ENCODE data around the gene RIC3. TPM values are rescaled to one million over a fixed set of nuclear protein-coding genes. Genes with fewer than 3 reads are reported as not detected.

The RIC3 gene, protein sequence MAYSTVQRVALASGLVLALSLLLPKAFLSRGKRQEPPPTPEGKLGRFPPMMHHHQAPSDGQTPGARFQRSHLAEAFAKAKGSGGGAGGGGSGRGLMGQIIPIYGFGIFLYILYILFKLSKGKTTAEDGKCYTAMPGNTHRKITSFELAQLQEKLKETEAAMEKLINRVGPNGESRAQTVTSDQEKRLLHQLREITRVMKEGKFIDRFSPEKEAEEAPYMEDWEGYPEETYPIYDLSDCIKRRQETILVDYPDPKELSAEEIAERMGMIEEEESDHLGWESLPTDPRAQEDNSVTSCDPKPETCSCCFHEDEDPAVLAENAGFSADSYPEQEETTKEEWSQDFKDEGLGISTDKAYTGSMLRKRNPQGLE
- 10 to 100 TPM in 3 of 4 donors, 1 to 10 TPM in 1; 8.6 to 19.2 (median 16.3) TPM for polyA plus RNA-seq (ENCODE audit: insufficient read length in 4 of 4)

DNA sequence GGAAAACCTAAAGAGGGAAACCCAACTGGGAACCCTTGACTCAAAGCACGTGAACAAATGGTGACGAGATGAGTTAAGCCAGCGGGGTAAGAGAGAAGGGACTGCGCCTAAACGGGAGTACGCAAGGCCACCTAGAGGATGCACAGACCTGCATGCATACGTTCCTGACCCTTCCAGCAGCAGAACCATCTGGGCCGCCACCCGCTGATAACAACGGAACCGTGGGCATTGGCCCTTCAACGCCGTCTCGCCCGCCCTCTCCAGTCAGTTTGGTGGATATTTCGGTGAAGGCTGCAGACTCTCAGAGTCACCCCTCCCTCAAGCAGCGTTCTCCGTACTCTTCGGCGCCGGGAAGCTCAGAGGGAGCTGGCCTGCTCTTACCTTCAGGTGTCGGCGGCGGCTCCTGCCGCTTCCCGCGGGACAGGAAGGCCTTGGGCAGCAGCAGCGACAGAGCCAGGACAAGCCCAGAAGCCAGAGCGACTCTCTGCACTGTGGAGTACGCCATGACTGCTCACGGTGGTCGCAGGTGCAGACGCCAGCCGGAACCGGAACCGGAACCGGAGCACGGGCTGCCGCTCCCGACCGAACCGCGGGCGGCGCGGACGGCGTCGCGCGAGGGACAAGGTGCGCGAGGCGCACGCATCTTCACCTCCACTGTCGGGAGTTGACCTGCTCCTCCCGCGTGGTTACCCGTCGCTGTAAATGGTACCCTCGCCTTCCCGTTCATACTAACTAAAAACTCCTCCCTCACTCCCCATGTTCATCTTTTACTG lies at the start of gene RIC3:
Gene RIC3 (minus strand): TSS at position 541 of the 773 bp plus-strand sequence. CDS start 36 bp downstream, at position 505.
- peak in 2 of 4 donors; percentile 6 to 7 for DNase-seq (ENCODE audit: low read depth in 4 of 4, low spot score in 2 of 4)

DNA sequence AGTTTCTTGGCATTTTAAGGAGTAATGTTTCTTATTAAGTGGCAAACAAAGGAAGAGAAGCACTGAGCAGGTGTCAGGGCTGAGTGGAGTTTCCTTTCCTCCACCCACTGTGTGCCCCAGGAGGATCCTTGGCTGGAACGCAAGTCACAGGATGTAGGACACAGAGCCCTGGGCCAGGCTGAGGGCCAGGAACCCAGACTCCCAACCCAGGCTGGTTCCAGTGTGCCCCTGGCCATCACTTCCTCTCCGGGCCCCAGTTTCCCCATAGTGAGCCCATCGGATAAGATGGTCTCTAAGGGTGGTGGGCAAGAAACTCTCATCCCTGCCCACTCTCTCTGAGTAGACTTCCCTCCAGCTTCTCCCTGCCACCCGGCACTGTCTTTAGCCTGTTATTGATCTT lies 49.6 kb upstream of the RIC3 start:
- DNase-seq (ENCODE audit: low read depth in 4 of 4, low spot score in 2 of 4): no peak

DNA sequence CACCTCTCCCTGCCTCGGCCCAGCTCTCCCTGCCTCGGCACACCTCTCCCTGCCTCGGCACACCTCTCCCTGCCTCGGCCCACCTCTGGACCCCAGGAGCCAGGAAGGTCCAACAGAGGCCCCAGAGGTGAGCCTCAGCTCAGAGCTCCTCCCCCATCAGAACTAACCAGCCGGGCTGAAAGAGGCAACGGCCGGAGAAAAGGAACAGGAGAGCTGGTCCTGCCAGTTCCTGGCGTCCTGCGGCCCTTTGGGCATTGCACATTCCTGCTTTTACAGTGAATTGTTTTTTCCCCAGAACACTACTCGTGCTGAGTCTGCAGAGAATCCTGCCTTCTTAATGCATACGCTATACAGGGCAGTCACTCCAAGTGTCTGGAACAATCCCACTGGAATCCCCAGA lies 49.1 kb upstream of the RIC3 start:
- DNase-seq (ENCODE audit: low read depth in 4 of 4, low spot score in 2 of 4): no peak

DNA sequence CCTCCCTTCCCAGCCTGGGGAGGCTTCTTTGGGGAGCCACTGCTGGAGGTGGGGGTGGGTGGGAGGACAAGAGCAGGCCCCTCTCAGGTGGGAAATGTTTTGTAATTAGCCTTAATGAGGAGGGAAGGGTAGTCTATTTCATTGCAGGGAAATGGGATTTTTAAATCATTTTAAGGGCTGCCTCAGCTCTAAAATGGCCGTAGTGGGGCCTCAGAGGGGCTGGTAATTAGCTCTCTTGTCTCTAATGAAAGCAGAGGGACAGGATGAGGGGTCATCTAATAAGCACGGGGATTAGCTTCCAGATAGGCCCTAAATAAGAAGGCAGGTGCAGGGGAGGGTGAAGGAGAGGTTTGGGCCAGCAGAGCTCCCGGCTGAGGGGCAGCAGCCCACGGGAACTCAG lies 48.3 kb upstream of the RIC3 start:
- DNase-seq (ENCODE audit: low read depth in 4 of 4, low spot score in 2 of 4): no peak

DNA sequence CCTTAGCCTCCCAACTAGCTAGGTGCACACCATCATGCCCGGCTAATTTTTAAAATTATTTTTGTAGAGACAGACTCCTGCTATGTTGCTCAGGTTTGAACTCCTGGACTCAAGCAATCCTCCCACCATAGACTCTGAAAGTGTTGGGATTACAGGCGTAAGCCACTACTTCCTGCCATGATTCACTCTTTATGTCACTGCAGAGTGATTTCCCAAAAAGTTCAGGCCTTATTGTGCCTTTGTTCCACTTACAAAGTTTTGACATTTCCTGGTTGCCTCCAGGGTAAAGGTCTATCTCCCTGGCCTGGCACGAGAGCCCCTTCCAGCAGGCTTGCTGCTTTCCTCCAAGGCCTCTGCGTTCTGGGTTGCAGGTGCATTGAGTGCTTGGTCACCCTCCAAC lies 44.6 kb upstream of the RIC3 start:
- DNase-seq (ENCODE audit: low read depth in 4 of 4, low spot score in 2 of 4): no peak

DNA sequence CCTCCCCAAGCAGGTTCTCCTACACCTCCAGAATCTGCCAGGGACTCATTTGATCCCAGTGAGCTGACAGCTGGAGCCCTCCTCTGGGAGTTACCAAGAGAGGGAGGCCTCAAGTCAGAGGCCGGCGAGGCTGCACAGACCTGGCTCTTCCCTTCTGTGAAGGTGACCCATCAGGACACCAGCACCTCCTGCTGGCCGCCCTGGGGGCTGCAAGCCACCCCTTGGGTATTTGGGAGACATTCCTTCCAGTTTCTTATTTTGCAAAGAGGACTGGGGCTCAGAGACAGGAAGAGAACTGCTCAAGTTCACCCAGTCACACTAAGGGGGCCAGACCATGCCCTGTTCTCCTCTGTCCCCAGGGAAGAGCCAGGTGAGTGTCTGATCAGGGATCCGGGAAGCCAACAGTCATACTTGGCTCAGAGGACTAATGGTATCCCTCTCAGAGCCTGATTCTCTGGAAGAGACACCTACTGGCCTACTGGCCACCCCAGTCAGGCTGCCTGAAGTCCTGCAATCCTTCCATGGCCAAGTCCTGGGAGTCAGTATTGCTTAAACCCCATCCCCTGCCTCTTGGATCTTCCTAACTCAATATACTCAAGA lies 40.5 kb upstream of the RIC3 start:
- no peak for DNase-seq (ENCODE audit: low read depth in 4 of 4, low spot score in 2 of 4)

DNA sequence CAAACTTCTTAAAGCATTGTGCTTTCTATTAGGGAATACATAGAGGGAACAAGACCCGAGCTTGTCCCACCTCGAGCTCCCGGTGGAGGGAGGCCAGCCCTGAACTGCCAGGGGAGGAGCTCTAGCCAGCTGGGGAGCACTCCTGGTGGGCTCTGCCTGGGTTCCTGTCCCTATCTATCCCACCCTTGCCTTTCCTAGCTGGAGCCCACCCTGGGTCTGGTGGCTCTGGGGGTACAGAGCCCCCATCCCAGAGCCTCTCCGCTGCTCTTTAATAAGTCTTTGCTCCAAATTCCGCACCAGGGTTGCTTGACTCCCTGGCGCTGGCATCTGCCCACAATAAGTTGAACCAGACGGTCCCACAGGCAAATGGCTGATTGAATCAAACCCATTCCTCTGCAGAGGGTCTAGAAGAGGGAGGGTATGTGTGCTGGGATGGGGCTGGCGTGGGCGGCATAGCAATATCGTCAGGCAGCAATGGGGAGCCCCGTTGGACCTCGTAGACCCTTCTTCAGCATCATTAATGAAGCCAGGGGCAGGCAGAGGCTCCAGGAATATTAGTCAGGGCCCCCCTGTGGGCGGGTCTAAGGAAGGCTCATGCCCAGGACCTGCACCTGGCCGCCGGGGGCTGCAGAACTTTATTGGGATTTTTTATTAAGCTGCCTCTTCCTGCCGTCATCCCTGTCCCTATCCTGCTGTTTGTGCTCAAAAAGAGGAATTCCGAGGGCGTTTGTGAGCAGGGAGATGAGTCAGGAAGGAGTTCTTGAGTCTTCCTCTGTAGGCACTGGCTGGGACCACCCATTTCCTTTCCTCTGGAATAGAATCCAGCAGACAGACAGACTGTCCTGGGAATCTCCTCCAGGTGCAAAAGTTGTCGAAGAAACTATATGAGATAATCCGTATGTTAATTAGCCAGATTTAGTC lies 38.5 kb upstream of the RIC3 start:
- DNase-seq (ENCODE audit: low read depth in 4 of 4, low spot score in 2 of 4): no peak

DNA sequence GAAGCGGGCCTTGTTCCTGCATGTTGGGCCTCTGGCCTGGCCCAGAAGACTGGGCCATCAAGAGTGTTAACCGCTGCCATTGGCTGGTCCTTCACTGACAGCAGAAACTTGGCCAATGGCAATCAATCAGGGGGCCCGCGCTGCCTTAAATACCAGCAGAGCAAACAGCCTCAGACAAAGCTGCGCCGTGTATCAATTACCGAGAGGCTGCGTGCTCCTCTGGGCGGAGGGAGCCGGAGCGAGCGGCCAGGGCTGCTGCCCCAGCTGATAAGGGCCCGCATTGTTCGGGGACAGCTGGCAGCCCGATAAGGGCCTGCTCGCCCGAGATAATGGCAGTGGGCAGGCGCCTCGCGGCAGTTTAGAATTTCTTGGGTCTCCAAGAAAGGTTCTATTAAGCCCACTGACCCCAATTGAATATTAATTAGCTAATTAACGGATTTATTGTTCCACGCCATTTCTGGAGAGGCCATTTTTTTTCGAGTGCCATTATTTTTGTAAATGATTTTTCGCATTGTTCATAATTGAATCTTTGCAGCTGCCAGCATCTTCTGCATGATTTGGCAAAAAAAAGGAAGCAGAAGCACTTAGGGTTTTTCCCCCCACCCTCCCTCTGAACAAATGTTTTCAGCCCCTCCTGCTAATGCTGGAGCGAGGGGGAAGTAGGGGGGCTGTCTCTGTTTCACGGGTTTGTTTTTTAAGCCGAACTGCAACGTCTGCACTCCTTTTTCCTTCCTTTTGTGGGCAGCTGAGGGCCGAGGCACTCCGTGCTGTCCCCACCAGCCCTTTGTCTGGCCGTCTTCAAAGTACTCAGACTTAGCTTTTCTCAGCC lies 37.6 kb upstream of the RIC3 start:
- no peak for DNase-seq (ENCODE audit: low read depth in 4 of 4, low spot score in 2 of 4)

DNA sequence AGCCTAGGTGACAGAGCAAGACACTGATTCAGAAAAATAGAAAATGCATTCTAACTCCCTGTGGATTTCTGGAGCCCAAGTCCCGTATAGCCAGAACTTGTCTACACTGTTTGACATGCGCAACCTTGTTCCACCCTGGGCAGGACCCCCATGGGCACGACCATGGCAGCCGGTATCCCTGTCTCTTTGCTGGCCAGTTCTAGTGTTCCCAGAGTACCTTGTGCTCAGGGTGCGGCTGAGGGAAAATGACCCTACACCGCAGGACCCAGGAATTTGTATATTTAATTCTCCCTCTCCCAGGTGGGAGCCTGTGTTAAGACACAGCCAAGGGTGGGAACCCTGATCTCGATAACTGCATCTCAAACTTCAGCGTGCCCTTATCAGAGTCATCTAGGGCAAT lies 36.7 kb upstream of the RIC3 start:
- no peak for DNase-seq (ENCODE audit: low read depth in 4 of 4, low spot score in 2 of 4)

DNA sequence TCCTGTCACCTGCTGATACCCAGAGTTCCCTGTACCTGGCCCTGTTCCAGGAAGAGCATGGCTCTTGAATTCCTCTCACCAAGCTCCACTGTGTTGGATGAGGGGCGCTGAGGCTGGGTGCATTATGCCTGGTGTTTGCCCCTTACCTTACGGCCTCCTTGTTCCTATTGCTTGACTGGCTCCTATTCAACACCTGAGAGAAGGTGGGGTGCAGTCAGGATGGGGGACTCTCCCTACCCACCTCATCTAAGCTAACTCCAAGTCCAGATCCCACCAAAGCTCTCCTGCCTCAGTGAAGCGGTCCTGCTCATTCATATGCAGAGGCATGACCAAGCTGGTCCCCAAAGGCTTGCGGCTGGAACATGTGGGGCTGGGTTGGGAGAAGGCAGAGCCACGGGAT lies 35.8 kb upstream of the RIC3 start:
- DNase-seq (ENCODE audit: low read depth in 4 of 4, low spot score in 2 of 4): no peak

DNA sequence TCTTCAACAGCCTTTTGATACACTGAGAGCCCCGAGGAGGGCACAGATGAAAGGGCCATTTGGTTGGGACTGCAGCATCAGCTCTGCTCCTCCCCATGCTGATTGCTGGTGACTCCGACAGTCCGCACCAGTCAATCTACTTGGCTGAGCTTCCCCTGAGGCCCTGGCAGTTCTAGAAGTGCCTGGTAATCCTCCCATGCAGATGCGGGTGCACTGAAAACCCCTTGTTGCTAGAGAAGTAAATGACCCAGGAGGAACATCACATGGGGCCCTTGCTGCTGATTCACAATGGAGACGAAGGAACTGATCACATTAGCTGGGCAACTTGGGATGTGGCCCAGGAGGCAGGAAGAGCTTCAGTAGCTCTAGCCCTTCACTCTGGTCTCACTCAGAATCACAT lies 35.2 kb upstream of the RIC3 start:
- no peak for DNase-seq (ENCODE audit: low read depth in 4 of 4, low spot score in 2 of 4)

DNA sequence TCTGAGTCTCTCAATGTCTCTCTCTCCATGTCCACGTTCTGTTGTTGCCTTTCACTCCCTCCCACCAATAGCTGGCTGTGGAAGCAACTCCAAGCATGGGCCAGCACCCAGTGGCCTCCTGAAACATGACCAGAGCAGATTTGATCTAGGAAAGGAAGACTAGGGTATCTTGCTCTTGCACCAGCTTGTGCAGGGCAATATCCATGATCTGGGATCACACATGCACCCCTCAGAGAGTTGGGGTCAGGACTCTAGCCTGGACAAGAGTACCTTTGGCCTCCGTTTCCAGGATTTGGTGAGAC lies 34.5 kb upstream of the RIC3 start:
- DNase-seq (ENCODE audit: low read depth in 4 of 4, low spot score in 2 of 4): no peak

DNA sequence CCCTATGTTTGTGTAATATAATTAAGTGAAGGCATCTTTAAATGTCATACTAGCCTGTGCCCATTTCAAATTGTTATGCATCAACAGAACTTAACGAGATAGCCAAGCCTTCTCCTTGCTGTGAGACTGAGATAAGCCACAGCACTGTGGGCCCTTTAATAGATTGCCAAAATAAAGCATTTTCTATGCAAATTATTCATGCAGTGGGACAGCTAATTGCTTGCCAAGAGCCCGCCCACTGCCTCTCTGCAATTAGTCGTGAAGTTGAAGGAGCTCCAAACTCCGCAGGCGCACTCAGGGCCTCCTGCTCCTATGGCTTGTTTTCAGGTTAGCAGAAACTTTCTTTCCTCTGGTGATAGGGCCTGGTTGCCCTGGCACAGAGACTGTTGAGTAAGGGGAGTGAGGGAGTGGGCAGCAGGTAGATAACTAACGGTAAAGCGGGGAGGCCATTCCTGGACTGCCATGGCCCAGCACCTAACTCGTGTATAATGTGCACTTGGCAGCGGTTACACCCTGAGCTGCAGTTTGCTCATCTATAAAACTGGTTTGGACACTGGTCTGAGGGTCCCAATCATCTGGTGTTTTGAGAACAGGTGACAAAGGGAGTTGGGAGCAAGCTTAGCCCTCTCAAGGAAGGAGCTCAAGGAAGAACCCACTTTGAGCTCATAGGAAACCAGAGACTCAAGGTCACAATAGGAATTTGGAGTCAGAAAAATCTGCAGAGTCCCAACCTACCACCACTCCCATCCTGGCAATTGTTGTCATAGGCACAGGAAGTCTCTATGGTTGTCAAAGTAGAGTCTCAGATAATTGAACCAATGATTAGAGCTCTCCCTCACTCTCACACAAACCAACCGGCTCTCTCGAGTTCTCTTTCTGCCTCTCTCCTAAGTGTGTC lies 33.9 kb upstream of the RIC3 start:
- no peak for DNase-seq (ENCODE audit: low read depth in 4 of 4, low spot score in 2 of 4)

DNA sequence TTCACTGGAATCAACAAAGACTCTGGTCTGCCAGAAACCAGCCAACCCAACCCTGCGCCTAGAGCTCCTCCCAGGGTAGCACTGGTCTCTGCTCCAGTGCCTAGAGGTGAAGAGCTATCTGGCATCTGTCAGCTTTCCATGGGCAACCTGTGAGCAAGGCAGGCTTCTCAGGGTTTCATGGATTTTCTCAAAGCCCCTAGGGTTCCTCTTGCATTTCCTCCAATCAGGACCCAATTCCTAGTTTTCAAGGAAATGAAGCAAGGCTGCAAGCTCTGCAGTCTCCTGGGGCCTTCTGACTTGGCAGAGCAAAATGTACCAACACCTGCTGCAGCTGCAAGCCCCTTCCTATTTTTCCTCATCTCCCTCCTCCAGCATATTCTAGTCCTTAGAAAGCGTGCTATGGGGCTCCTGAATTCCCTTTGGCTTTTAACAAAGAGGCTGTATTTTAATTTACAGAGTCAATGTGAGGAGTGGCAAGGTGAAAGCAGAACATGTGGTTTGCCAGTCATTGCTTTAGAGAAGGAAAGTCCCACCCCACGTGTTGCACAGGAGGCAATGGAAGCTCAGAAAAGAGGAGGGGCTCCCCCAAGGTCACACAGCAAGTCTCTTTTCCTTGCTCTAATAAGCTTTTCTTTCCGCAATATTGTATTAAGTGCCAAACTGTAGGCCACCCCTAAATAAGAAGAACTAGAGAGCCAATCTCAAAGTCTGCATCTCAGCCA lies 33.0 kb upstream of the RIC3 start:
- DNase-seq (ENCODE audit: low read depth in 4 of 4, low spot score in 2 of 4): no peak

DNA sequence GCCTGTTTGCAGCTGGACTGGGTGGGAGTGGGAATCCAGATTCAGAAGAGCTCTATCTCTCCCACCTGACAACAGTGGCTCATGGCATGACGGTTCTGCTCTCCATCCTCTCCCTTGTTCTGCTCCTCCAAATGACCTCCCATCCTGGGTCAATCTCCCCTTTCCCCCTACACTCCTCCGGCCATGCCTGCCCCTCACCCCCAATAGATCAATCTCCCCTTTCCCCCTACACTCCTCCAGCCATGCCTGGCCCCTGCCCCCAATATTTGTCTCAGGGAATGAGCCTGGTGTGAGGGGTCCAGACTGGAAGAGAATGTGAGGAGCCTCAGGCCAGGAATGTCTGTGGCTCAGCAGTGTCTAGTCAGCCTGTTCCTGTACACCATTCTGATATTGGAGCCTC lies 30.9 kb upstream of the RIC3 start:
- no peak for DNase-seq (ENCODE audit: low read depth in 4 of 4, low spot score in 2 of 4)

DNA sequence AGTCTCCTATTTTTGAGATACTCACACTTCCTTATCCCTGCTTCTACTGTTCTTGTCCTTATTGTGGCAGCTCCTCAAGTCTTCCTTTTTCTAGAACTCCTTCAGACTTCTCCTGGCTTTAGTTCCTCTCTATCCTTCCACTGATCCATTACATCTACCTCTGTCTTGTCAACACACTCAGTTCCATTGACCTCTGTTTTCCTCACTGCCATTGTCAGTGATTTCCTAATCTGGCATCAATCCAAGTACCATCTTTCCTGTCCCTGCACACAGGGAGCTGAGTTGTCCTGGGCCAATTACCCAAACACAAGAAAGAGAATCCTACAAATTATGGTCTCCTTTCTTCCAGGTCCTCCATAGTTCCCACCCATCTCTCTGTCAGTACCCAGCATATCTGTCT lies 27.9 kb upstream of the RIC3 start:
- no peak for DNase-seq (ENCODE audit: low read depth in 4 of 4, low spot score in 2 of 4)

DNA sequence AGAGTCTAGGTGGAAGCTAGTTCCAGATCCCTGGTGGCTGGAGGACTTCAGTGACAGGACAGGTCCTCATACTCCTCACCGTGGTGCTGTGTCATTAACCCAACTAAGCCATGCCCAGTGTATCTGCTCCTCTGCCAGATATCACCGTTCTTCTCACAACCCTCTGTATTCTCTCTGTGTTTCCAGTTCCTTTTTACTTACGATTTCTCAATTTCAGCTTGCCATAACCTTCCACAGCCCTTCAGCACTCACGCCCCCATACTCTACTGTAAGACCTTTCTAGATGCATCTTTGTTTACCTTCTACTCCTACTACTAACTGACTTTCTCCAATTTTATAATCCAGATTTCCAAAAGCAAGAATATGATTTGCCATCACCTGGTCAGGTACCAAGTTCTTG lies 26.1 kb upstream of the RIC3 start:
- DNase-seq (ENCODE audit: low read depth in 4 of 4, low spot score in 2 of 4): no peak

DNA sequence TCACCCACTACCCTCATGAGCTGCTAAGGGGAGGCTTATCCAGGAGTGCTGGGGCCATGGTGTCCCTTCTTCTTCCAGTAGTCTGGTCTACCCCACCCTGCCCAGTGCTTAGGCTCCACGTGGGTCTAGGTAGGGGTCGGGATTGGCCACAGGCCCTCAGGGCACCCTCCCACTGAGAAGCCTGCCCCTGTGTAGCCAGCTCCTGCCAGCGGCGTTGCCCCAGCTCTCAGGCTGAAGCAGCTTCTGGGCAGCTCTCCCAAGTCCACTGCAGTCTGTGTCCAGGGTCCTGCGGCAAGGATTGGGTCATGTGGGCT lies 24.0 kb upstream of the RIC3 start:
- no peak for DNase-seq (ENCODE audit: low read depth in 4 of 4, low spot score in 2 of 4)

All from left renal cortex interstitium (tissue), 4 donors.